Measurements from ENCODE around the gene PFDN2. TPM values are rescaled to one million over a fixed set of nuclear protein-coding genes. Genes with fewer than 3 reads are reported as not detected.

PFDN2 gene
- total and polyA plus RNA-seq, 10 of the 15 experiments (the other 5 are each of a cell fraction or from before 2014, with no cell fraction given): 30.0 to 141 (median 80.5) TPM

DNA sequence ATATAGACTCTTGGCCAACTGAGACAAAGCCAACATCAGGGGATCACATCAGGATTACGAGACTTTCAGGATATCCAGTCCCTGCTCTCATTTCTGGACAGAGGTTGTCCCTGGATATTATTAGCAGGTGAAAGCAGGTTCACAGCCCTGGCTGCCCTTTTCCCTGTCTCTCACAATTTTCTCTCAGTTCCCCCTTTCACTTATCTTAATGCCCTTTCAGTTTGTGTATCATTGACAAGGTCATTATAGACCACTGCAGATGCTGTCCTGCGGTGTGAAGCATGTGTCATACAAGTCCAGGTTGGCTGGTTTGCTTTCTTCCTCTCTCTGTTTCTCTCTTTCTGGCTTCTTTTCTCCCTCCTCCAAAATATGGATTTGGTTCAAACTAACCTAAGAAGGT, 21.8 kb downstream of the PFDN2 start (continued):
- TF ChIP-seq, protein P1, sequence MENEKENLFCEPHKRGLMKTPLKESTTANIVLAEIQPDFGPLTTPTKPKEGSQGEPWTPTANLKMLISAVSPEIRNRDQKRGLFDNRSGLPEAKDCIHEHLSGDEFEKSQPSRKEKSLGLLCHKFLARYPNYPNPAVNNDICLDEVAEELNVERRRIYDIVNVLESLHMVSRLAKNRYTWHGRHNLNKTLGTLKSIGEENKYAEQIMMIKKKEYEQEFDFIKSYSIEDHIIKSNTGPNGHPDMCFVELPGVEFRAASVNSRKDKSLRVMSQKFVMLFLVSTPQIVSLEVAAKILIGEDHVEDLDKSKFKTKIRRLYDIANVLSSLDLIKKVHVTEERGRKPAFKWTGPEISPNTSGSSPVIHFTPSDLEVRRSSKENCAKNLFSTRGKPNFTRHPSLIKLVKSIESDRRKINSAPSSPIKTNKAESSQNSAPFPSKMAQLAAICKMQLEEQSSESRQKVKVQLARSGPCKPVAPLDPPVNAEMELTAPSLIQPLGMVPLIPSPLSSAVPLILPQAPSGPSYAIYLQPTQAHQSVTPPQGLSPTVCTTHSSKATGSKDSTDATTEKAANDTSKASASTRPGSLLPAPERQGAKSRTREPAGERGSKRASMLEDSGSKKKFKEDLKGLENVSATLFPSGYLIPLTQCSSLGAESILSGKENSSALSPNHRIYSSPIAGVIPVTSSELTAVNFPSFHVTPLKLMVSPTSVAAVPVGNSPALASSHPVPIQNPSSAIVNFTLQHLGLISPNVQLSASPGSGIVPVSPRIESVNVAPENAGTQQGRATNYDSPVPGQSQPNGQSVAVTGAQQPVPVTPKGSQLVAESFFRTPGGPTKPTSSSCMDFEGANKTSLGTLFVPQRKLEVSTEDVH (IDR thresholded peaks at IDR 0.05; ENCODE audit: low read depth, partially characterized antibody): no peak
- TF ChIP-seq, protein P2, sequence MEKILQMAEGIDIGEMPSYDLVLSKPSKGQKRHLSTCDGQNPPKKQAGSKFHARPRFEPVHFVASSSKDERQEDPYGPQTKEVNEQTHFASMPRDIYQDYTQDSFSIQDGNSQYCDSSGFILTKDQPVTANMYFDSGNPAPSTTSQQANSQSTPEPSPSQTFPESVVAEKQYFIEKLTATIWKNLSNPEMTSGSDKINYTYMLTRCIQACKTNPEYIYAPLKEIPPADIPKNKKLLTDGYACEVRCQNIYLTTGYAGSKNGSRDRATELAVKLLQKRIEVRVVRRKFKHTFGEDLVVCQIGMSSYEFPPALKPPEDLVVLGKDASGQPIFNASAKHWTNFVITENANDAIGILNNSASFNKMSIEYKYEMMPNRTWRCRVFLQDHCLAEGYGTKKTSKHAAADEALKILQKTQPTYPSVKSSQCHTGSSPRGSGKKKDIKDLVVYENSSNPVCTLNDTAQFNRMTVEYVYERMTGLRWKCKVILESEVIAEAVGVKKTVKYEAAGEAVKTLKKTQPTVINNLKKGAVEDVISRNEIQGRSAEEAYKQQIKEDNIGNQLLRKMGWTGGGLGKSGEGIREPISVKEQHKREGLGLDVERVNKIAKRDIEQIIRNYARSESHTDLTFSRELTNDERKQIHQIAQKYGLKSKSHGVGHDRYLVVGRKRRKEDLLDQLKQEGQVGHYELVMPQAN (conservative IDR thresholded peaks at IDR 0.05): no peak
- TF ChIP-seq, protein P3, sequence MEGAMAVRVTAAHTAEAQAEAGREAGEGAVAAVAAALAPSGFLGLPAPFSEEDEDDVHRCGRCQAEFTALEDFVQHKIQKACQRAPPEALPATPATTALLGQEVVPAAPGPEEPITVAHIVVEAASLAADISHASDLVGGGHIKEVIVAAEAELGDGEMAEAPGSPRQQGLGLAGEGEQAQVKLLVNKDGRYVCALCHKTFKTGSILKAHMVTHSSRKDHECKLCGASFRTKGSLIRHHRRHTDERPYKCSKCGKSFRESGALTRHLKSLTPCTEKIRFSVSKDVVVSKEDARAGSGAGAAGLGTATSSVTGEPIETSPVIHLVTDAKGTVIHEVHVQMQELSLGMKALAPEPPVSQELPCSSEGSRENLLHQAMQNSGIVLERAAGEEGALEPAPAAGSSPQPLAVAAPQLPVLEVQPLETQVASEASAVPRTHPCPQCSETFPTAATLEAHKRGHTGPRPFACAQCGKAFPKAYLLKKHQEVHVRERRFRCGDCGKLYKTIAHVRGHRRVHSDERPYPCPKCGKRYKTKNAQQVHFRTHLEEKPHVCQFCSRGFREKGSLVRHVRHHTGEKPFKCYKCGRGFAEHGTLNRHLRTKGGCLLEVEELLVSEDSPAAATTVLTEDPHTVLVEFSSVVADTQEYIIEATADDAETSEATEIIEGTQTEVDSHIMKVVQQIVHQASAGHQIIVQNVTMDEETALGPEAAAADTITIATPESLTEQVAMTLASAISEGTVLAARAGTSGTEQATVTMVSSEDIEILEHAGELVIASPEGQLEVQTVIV (IDR thresholded peaks at IDR 0.05; ENCODE audit: borderline replicate concordance, partially characterized antibody): no peak
- TF ChIP-seq HDAC6 (IDR thresholded peaks at IDR 0.05; ENCODE audit: unreplicated experiment): no peak
- peak; percentile 90 for TF ChIP-seq EED (IDR thresholded peaks at IDR 0.05; ENCODE audit: low read depth)
- TF ChIP-seq MEF2B (IDR thresholded peaks at IDR 0.05; ENCODE audit: partially characterized antibody, poor library complexity, severe bottlenecking): no peak
- peak; percentile 65; the same call in 1 of the 2 replicates for TF ChIP-seq TCF12 (IDR thresholded peaks at IDR 0.05; ENCODE audit: low read depth, low read length)
- TF ChIP-seq, protein P4, sequence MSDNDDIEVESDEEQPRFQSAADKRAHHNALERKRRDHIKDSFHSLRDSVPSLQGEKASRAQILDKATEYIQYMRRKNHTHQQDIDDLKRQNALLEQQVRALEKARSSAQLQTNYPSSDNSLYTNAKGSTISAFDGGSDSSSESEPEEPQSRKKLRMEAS (IDR thresholded peaks at IDR 0.05; ENCODE audit: low read depth, low read length): no peak
- no peak for TF ChIP-seq TAF1 (IDR thresholded peaks at IDR 0.05; ENCODE audit: borderline replicate concordance, low read depth, low read length)
- TF ChIP-seq CHD4 (IDR thresholded peaks at IDR 0.05): no peak
- 0 out of 2 replicates have a peak, but pooled peaks have one; percentile 16 for TF ChIP-seq ZSCAN29 (IDR thresholded peaks at IDR 0.05)
- TF ChIP-seq ZNF24 (IDR thresholded peaks at IDR 0.05): no peak
- no peak for TF ChIP-seq EZH2 (IDR thresholded peaks at IDR 0.05; ENCODE audit: borderline replicate concordance, control insufficient read depth, low read depth, low read length)
- no peak for TF ChIP-seq NFYB (IDR thresholded peaks at IDR 0.05; ENCODE audit: insufficient read depth, low read depth, low read length)
- TF ChIP-seq, protein P5, sequence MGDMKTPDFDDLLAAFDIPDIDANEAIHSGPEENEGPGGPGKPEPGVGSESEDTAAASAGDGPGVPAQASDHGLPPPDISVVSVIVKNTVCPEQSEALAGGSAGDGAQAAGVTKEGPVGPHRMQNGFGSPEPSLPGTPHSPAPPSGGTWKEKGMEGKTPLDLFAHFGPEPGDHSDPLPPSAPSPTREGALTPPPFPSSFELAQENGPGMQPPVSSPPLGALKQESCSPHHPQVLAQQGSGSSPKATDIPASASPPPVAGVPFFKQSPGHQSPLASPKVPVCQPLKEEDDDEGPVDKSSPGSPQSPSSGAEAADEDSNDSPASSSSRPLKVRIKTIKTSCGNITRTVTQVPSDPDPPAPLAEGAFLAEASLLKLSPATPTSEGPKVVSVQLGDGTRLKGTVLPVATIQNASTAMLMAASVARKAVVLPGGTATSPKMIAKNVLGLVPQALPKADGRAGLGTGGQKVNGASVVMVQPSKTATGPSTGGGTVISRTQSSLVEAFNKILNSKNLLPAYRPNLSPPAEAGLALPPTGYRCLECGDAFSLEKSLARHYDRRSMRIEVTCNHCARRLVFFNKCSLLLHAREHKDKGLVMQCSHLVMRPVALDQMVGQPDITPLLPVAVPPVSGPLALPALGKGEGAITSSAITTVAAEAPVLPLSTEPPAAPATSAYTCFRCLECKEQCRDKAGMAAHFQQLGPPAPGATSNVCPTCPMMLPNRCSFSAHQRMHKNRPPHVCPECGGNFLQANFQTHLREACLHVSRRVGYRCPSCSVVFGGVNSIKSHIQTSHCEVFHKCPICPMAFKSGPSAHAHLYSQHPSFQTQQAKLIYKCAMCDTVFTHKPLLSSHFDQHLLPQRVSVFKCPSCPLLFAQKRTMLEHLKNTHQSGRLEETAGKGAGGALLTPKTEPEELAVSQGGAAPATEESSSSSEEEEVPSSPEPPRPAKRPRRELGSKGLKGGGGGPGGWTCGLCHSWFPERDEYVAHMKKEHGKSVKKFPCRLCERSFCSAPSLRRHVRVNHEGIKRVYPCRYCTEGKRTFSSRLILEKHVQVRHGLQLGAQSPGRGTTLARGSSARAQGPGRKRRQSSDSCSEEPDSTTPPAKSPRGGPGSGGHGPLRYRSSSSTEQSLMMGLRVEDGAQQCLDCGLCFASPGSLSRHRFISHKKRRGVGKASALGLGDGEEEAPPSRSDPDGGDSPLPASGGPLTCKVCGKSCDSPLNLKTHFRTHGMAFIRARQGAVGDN (IDR thresholded peaks at IDR 0.05): no peak
- peak; percentile 92 for TF ChIP-seq IKZF1 (conservative IDR thresholded peaks at IDR 0.05)
- no peak for TF ChIP-seq POLR2AphosphoS5 (IDR thresholded peaks at IDR 0.05; ENCODE audit: low read length)
